Loucy (cell line): ENCODE measurements around the gene CCM2L.

Experiments used
- H2AFZ ChIP-seq: fragments of 200-600 bp; sonication (generic); 2 replicates; pipeline ENCODE4 v1.6.0; 2016; ENCODE audit warnings: antibody characterized with exemption, mild to moderate bottlenecking, low read length, moderate library complexity
- H3F3A ChIP-seq: fragments of 200-600 bp; 2 replicates; pipeline ENCODE4 v1.6.0; 2016; ENCODE audit warnings: antibody characterized with exemption, low read depth, mild to moderate bottlenecking
- H3K27me3 ChIP-seq: fragments of 200-600 bp; sonication (generic); 2 replicates; pipeline ENCODE4 v1.6.1; 2014; ENCODE audit warnings: low read length, mild to moderate bottlenecking; ENCODE audit not compliant: insufficient read depth, poor library complexity, severe bottlenecking
- H3K36me3 ChIP-seq: fragments of 200-600 bp; sonication (generic); 2 replicates; pipeline ENCODE4 v1.6.1; 2016; ENCODE audit warnings: low read length; ENCODE audit not compliant: insufficient read depth
- H3K4me1 ChIP-seq: fragments of 200-600 bp; sonication (generic); 2 replicates; pipeline ENCODE4 v1.5.1; 2014; ENCODE audit warnings: low read length, mild to moderate bottlenecking; ENCODE audit not compliant: insufficient read depth, poor library complexity, severe bottlenecking
- H3K4me2 ChIP-seq: fragments of 200-600 bp; sonication (generic); 2 replicates; pipeline ENCODE4 v1.6.0; 2014; ENCODE audit warnings: antibody characterized with exemption, low read length, low read depth, mild to moderate bottlenecking; ENCODE audit not compliant: poor library complexity, severe bottlenecking
- H3K4me3 ChIP-seq: fragments of 200-600 bp; sonication (generic); 2 replicates; pipeline ENCODE4 v1.5.1; 2014; ENCODE audit warnings: low read length, mild to moderate bottlenecking, mixed read lengths; ENCODE audit not compliant: poor library complexity, severe bottlenecking
- H3K79me2 ChIP-seq: fragments of 200-600 bp; sonication (generic); 2 replicates; pipeline ENCODE4 v1.6.1; 2014; ENCODE audit warnings: low read length; ENCODE audit not compliant: insufficient read depth
- H3K9ac ChIP-seq: fragments of 200-600 bp; sonication (generic); 2 replicates; pipeline ENCODE4 v1.6.0; 2014; ENCODE audit warnings: mild to moderate bottlenecking, low read depth, low read length, moderate library complexity; ENCODE audit not compliant: poor library complexity, severe bottlenecking
- H3K9me2 ChIP-seq: fragments of 200-600 bp; sonication (generic); replicated peaks from 2 replicates; pipeline ENCODE4 v1.6.1; 2016; ENCODE audit warnings: low read depth, low read length, mixed read lengths
- H3K9me3 ChIP-seq: fragments of 200-600 bp; sonication (generic); 2 replicates; pipeline ENCODE4 v1.6.1; 2014; ENCODE audit warnings: mild to moderate bottlenecking, antibody characterized with exemption, low read length, low read depth; ENCODE audit not compliant: insufficient read depth
- H4K20me1 ChIP-seq: fragments of 200-600 bp; sonication (generic); 2 replicates; pipeline ENCODE4 v1.6.0; 2014; ENCODE audit warnings: antibody characterized with exemption, low read length, mild to moderate bottlenecking; ENCODE audit not compliant: insufficient read depth, poor library complexity, severe bottlenecking
- CTCF ChIP-seq: fragments of 200-600 bp; sonication (generic); conservative IDR thresholded peaks from 2 replicates; pipeline ENCODE4 v1.5.1; 2014; ENCODE audit warnings: mild to moderate bottlenecking, antibody characterized with exemption, low read length
- EZH2phosphoT487 ChIP-seq: fragments of 200-600 bp; IDR thresholded peaks from 2 replicates; pipeline ENCODE4 v1.6.1; 2018; ENCODE audit warnings: antibody characterized with exemption, mild to moderate bottlenecking, moderate library complexity, borderline replicate concordance

CCM2L gene

GRCh38 chr20:32036252-32036651 lies 26.0 kb downstream of the CCM2L start:
- H3K9ac ChIP-seq: no peak overlapping the region
- H3F3A ChIP-seq: no peaks in the 10 kb centered on the region
- H4K20me1 ChIP-seq: no peaks in the 10 kb centered on the region
- TF ChIP-seq EZH2phosphoT487 (no peak), CTCF (no peak)
- H3K9me3 ChIP-seq: no peaks in the 10 kb centered on the region
- H3K9me2 ChIP-seq: no peaks in the 10 kb centered on the region
- H3K4me3 ChIP-seq: no peak overlapping the region
- no peak overlapping the region for H2AFZ ChIP-seq
- H3K4me2 ChIP-seq: no peak overlapping the region
- no peaks in the 10 kb centered on the region for H3K4me1 ChIP-seq
- H3K36me3 ChIP-seq: no peaks in the 10 kb centered on the region
- no peaks in the 10 kb centered on the region for H3K27me3 ChIP-seq
- no peaks in the 10 kb centered on the region for H3K79me2 ChIP-seq

GRCh38 chr20:32036716-32037485 lies 26.7 kb downstream of the CCM2L start:
- TF ChIP-seq CTCF: no peak
- no peak for TF ChIP-seq EZH2phosphoT487
- Histone ChIP-seq H3K4me3 (no peak overlapping the region), H3K36me3 (no peaks in the 10 kb centered on the region), H3K9me3 (no peaks in the 10 kb centered on the region), H3K9ac (no peak overlapping the region), H3F3A (no peaks in the 10 kb centered on the region), H2AFZ (no peak overlapping the region), H3K4me1 (no peaks in the 10 kb centered on the region), H3K79me2 (no peaks in the 10 kb centered on the region), H4K20me1 (no peaks in the 10 kb centered on the region), H3K9me2 (no peaks in the 10 kb centered on the region), H3K4me2 (no peak overlapping the region), H3K27me3 (no peaks in the 10 kb centered on the region)

GRCh38 chr20:32037929-32038328 lies 27.7 kb downstream of the CCM2L start:
- no peaks in the 10 kb centered on the region for H3K9me2 ChIP-seq
- no peaks in the 10 kb centered on the region for H3K79me2 ChIP-seq
- H3K4me1 ChIP-seq: no peaks in the 10 kb centered on the region
- no peaks in the 10 kb centered on the region for H3K27me3 ChIP-seq
- TF ChIP-seq CTCF (no peak), EZH2phosphoT487 (no peak)
- H2AFZ ChIP-seq: no peak overlapping the region
- no peak overlapping the region for H3K4me3 ChIP-seq
- no peak overlapping the region for H3K9ac ChIP-seq
- H3F3A ChIP-seq: no peaks in the 10 kb centered on the region
- H4K20me1 ChIP-seq: no peaks in the 10 kb centered on the region
- no peak overlapping the region for H3K4me2 ChIP-seq
- H3K36me3 ChIP-seq: no peaks in the 10 kb centered on the region
- H3K9me3 ChIP-seq: no peaks in the 10 kb centered on the region
